Measurements from ENCODE around the gene CREG2. TPM values are rescaled to one million over a fixed set of nuclear protein-coding genes. Genes with fewer than 3 reads are reported as not detected.

CREG2 gene
- total RNA-seq, 4 donors from 2014 or later = 0.28 TPM; not detected in 3

DNA sequence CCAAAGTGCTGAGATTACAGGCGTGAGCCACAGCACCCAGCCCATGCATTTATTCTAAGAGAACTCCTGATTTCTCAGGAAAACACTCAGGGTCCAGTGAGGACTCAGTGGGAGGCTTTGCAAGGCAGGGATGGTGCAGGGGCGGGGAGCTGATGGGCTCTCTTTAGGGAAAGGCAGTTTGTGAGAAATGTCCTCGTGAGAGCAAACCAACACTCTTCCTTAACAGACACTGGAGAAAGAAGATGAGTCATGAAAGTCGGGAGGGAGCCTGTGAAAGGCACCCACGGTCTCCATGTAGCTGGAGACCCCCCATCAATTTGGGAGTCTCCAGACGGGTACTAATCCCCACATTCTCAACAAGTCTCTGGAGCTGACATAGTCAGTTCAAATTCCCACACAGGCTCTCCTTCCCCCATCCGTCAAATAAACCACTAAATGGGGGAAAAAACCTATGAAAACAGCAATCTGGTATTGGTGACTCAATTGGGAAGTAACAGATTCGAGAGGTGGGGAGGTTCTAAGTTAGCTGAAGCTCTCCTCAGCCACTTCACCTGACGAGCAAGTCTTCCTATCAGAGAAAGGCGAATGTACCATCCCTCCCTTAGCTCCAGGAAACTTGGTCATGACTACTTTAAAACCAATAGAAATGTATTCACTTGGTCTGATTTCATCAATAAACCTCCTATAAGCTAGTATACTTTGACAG lies 11.0 kb upstream of the CREG2 start:
- Histone ChIP-seq H3K4me3 (no peak overlapping the region), H3K27ac (no peak overlapping the region), H3K36me3 (no peaks in the 10 kb centered on the region), H3K4me1 (no peaks in the 10 kb centered on the region), H3K9me3 (no peaks in the 10 kb centered on the region), H3K27me3 (no peaks in the 10 kb centered on the region)
- TF ChIP-seq, protein P1, sequence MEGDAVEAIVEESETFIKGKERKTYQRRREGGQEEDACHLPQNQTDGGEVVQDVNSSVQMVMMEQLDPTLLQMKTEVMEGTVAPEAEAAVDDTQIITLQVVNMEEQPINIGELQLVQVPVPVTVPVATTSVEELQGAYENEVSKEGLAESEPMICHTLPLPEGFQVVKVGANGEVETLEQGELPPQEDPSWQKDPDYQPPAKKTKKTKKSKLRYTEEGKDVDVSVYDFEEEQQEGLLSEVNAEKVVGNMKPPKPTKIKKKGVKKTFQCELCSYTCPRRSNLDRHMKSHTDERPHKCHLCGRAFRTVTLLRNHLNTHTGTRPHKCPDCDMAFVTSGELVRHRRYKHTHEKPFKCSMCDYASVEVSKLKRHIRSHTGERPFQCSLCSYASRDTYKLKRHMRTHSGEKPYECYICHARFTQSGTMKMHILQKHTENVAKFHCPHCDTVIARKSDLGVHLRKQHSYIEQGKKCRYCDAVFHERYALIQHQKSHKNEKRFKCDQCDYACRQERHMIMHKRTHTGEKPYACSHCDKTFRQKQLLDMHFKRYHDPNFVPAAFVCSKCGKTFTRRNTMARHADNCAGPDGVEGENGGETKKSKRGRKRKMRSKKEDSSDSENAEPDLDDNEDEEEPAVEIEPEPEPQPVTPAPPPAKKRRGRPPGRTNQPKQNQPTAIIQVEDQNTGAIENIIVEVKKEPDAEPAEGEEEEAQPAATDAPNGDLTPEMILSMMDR (IDR thresholded peaks at IDR 0.05) = no peak
- no peak for TF ChIP-seq POLR2A (IDR thresholded peaks at IDR 0.05)
- no peak for DNase-seq
- intact Hi-C loops (cut with DNase I; ENCODE audit: low total_unique reads) = no loop called here

DNA sequence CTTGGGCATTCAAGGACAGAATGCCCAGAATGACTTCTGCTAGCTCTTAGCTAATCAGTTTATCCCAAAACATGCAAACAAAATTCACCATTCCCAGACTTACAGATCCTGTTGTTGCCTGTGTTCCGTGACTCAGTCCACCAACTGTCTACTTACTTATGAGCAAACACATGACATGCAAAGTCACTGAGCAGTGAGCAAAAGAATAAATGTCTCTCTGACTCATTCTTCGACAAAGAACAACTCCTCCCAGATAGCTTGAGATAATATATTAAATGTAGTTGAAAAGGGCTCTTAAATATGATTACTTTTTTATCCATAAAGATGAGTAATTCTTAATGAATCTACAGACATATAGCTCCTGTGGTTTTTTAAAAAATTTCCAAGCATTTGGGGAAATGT lies 9.0 kb upstream of the CREG2 start:
- Histone ChIP-seq H3K36me3 (no peaks in the 10 kb centered on the region), H3K27me3 (no peaks in the 10 kb centered on the region), H3K4me3 (no peak overlapping the region), H3K27ac (no peak overlapping the region), H3K9me3 (no peaks in the 10 kb centered on the region), H3K4me1 (no peaks in the 10 kb centered on the region)
- TF ChIP-seq, protein P1 (IDR thresholded peaks at IDR 0.05) = no peak
- no peak for TF ChIP-seq POLR2A (IDR thresholded peaks at IDR 0.05)
- no peak for DNase-seq
- intact Hi-C loops (cut with DNase I; ENCODE audit: low total_unique reads) = no loop called here

DNA sequence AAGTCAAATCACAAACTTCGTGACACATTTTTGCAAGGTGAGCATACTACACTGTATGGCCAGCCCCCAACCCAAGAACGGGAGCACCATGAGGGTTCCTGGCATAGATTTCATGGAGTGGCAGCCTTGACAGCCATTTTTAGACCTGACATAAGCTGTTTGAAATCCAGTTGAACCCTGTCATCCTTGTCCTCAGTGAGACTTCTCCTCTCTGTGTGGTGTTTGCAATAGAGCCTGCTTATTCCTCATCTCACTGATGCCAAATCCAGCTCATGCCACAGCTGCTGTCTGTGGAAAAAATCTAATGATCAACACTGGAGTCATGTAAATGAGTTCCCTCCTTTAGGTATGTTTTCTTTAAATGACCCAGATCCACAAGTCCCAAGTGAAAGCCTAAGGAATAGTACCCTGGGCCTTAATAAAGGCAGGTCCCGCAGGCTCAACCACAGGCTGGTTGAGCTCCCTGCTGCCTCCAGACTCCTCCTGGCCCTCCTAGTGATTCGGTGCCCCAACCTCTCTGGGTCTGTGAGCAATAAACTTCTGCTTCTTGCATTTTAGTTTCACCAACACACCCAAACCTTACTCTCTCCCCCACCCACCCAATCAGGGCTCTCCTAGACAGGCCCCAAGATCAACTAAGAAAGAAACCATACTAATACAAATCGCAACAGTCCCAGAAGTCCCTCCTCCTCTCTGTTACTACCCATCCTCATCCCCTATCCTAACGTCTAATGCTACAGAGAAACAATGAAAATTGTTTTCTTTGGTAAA lies 8.4 kb upstream of the CREG2 start:
- TF ChIP-seq, protein P1 (IDR thresholded peaks at IDR 0.05) = no peak
- intact Hi-C loops (cut with DNase I; ENCODE audit: low total_unique reads) = no loop called here
- H3K36me3 ChIP-seq = no peaks in the 10 kb centered on the region
- H3K9me3 ChIP-seq = no peaks in the 10 kb centered on the region
- H3K27me3 ChIP-seq = no peaks in the 10 kb centered on the region
- no peak overlapping the region for H3K27ac ChIP-seq
- H3K4me1 ChIP-seq = no peaks in the 10 kb centered on the region
- DNase-seq = no peak
- no peak overlapping the region for H3K4me3 ChIP-seq

DNA sequence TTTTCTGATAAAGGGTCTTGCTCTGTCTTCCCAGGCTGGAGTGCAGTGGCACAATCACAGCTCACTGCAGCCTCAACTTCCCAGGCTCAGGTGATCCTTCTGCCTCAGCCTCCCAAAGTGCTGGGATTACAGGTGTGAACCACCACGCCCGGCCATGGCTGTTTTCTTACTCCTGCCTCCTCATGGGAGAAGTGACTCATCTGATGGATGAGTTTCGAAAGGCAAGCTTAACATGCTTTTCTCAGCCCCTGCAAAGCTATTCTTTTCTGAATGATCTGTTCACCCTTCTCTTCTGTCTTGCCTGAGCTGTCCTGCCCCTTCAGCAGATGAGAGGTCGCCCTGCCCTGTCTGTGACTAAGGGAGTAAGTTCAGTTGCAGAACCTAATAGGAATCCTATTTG lies 929 bp upstream of the CREG2 start:
- Histone ChIP-seq H3K4me3 (no peak overlapping the region), H3K27ac (no peak overlapping the region), H3K36me3 (no peaks in the 10 kb centered on the region), H3K9me3 (no peaks in the 10 kb centered on the region), H3K4me1 (peaks cover 0 to 12% of the 10 kb centered on the region in 2 donors), H3K27me3 (no peaks in the 10 kb centered on the region)
- no peak for DNase-seq
- intact Hi-C loops (cut with DNase I; ENCODE audit: low total_unique reads) = no loop called here
- TF ChIP-seq POLR2A (IDR thresholded peaks at IDR 0.05) = no peak
- TF ChIP-seq, protein P1 (IDR thresholded peaks at IDR 0.05) = no peak

DNA sequence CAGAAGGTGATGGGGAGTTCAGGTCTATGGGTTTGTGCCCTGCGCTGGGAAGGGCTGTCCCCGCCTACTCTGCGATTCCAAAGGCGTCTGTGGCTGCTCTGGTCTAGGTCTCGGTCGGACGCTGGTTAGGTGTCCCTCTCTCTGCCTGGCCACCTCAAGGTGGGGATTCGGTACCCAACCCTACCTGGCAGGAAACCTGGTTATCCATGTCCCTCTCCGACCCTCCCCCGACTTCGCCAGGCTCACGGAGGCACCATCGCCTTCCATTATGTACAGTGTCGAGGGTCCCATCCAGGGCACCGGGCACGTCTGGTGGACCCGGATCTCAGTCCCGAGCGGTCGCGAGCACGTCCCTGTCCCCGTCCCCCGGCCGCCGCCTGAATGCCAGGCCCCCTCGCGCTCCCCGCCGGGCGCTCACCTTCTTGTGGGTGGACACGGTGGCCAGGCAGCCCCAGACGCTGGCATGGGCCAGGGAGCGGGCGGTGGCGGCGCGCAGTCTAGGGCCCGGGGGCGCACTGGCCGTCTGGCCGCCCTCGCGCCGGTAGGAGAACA lies 628 bp downstream of the CREG2 start:
- no peak for TF ChIP-seq POLR2A (IDR thresholded peaks at IDR 0.05)
- TF ChIP-seq, protein P1 (IDR thresholded peaks at IDR 0.05) = no peak
- Histone ChIP-seq H3K9me3 (no peaks in the 10 kb centered on the region), H3K4me3 (peak overlapping the region in 1 of 2 donors; percentile 11), H3K27ac (no peak overlapping the region), H3K36me3 (no peaks in the 10 kb centered on the region), H3K4me1 (peaks cover 0 to 12% of the 10 kb centered on the region in 2 donors), H3K27me3 (no peaks in the 10 kb centered on the region)
- no peak for DNase-seq
- intact Hi-C loops (cut with DNase I; ENCODE audit: low total_unique reads) = no loop called here
